MM.1S (cell line): ENCODE results near the gene ZBTB44.

Experiments
- DNase-seq: peaks from one replicate; pipeline ENCODE4 v3.0.0-alpha.2; 2015
- H2AFZ ChIP-seq: fragments of 300-600 bp; sonication (generic); 2 replicates; pipeline ENCODE4 v1.6.0; 2016; ENCODE audit warnings: antibody characterized with exemption, low read length
- H3F3A ChIP-seq: fragments of 300-600 bp; sonication (generic); 2 replicates; pipeline ENCODE4 v1.6.1; 2016; ENCODE audit warnings: mild to moderate bottlenecking, antibody characterized with exemption, low read length, moderate library complexity, mixed read lengths; ENCODE audit not compliant: insufficient read depth
- H3K27ac ChIP-seq: fragments of 300-600 bp; sonication (generic); 2 replicates; pipeline ENCODE4 v1.5.1; 2016; ENCODE audit warnings: mild to moderate bottlenecking, low read length
- H3K27me3 ChIP-seq: fragments of 300-600 bp; sonication (generic); replicated peaks from 2 replicates; pipeline ENCODE4 v1.6.0; 2016; ENCODE audit warnings: low read length; ENCODE audit not compliant: insufficient read depth
- H3K36me3 ChIP-seq: fragments of 300-600 bp; sonication (generic); replicated peaks from 2 replicates; pipeline ENCODE4 v1.6.1; 2016; ENCODE audit warnings: mild to moderate bottlenecking, low read length, mixed read lengths; ENCODE audit not compliant: insufficient read depth
- H3K4me1 ChIP-seq: fragments of 300-600 bp; sonication (generic); 2 replicates; pipeline ENCODE4 v1.6.1; 2016; ENCODE audit warnings: low read length, mixed read lengths
- H3K4me2 ChIP-seq: fragments of 300-600 bp; sonication (generic); 2 replicates; pipeline ENCODE4 v1.6.0; 2016; ENCODE audit warnings: low read depth, low read length
- H3K4me3 ChIP-seq: fragments of 300-600 bp; sonication (generic); 2 replicates; pipeline ENCODE4 v1.5.1; 2016; ENCODE audit warnings: low read length, mixed read lengths
- H3K79me2 ChIP-seq: fragments of 300-600 bp; sonication (generic); 2 replicates; pipeline ENCODE4 v1.6.1; 2016; ENCODE audit warnings: mixed run types, low read length, mixed read lengths
- H3K9ac ChIP-seq: fragments of 300-600 bp; sonication (generic); 2 replicates; pipeline ENCODE4 v1.6.1; 2016; ENCODE audit warnings: low read length, mixed read lengths
- H3K9me2 ChIP-seq: fragments of 300-600 bp; sonication (generic); replicated peaks from 2 replicates; pipeline ENCODE4 v1.6.1; 2016; ENCODE audit warnings: mild to moderate bottlenecking, low read length, mixed read lengths; ENCODE audit not compliant: insufficient read depth
- H3K9me3 ChIP-seq: fragments of 300-600 bp; sonication (generic); replicated peaks from 2 replicates; pipeline ENCODE4 v1.6.1; 2016; ENCODE audit warnings: mild to moderate bottlenecking, low read length, mixed read lengths; ENCODE audit not compliant: insufficient read depth
- H4K20me1 ChIP-seq: fragments of 300-600 bp; sonication (generic); 2 replicates; pipeline ENCODE4 v1.6.1; 2016; ENCODE audit warnings: mild to moderate bottlenecking, low read length, moderate library complexity, mixed read lengths; ENCODE audit not compliant: insufficient read depth
- CTCF ChIP-seq: fragments of 300-600 bp; sonication (generic); IDR thresholded peaks from 2 replicates; pipeline ENCODE4 v1.5.1; 2016; ENCODE audit warnings: antibody characterized with exemption, low read length, mixed read lengths
- EZH2 ChIP-seq: fragments of 300-600 bp; sonication (generic); optimal IDR thresholded peaks from 2 replicates; pipeline ENCODE3; 2017; ENCODE audit warnings: low read depth, mild to moderate bottlenecking, antibody characterized with exemption, low read length, mixed read lengths
- EZH2phosphoT487 ChIP-seq: fragments of 300-600 bp; sonication (generic); IDR thresholded peaks from 2 replicates; pipeline ENCODE4 v1.6.1; 2018; ENCODE audit warnings: antibody characterized with exemption, low read length

Gene ZBTB44

GRCh38 chr11:130216591-130217132 lies 98.1 kb downstream of the ZBTB44 start:
- TF ChIP-seq CTCF: no peak
- no peak for TF ChIP-seq EZH2
- no peak for TF ChIP-seq EZH2phosphoT487

GRCh38 chr11:130216221-130216550 lies 98.5 kb downstream of the ZBTB44 start:
- DNase-seq: no peak
- H3K4me2 ChIP-seq: no peak overlapping the region
- no peak overlapping the region for H3K27ac ChIP-seq
- H3K4me3 ChIP-seq: no peak overlapping the region
- H3K27me3 ChIP-seq: no peaks in the 10 kb centered on the region
- no peaks in the 10 kb centered on the region for H3K36me3 ChIP-seq
- no peaks in the 10 kb centered on the region for H3K9me3 ChIP-seq
- H3K9ac ChIP-seq: no peak overlapping the region
- H4K20me1 ChIP-seq: no peaks in the 10 kb centered on the region
- H3K79me2 ChIP-seq: no peaks in the 10 kb centered on the region; the same call in 1 of the 2 replicates
- TF ChIP-seq CTCF (no peak), EZH2phosphoT487 (no peak), EZH2 (no peak)
- no peak overlapping the region for H2AFZ ChIP-seq
- H3F3A ChIP-seq: no peaks in the 10 kb centered on the region
- no peaks in the 10 kb centered on the region for H3K4me1 ChIP-seq
- H3K9me2 ChIP-seq: no peaks in the 10 kb centered on the region

More at GRCh38 chr11:130216591-130217132, 98.1 kb downstream of the ZBTB44 start:
- Histone ChIP-seq H2AFZ (no peak overlapping the region), H3K4me2 (no peak overlapping the region), H3K9me3 (no peaks in the 10 kb centered on the region), H3K4me1 (no peaks in the 10 kb centered on the region), H3F3A (no peaks in the 10 kb centered on the region), H4K20me1 (no peaks in the 10 kb centered on the region), H3K27me3 (no peaks in the 10 kb centered on the region), H3K4me3 (no peak overlapping the region), H3K9ac (no peak overlapping the region), H3K79me2 (no peaks in the 10 kb centered on the region; the same call in 1 of the 2 replicates), H3K36me3 (no peaks in the 10 kb centered on the region), H3K27ac (no peak overlapping the region), H3K9me2 (no peaks in the 10 kb centered on the region)
- no peak for DNase-seq

GRCh38 chr11:130215531-130216220 lies 99.0 kb downstream of the ZBTB44 start:
- no peak overlapping the region for H2AFZ ChIP-seq
- no peaks in the 10 kb centered on the region for H3K9me2 ChIP-seq
- no peaks in the 10 kb centered on the region for H3K4me1 ChIP-seq
- no peak overlapping the region for H3K4me2 ChIP-seq
- no peaks in the 10 kb centered on the region for H3F3A ChIP-seq
- no peaks in the 10 kb centered on the region for H3K9me3 ChIP-seq
- H3K27ac ChIP-seq: no peak overlapping the region
- H3K9ac ChIP-seq: no peak overlapping the region
- no peaks in the 10 kb centered on the region; the same call in 1 of the 2 replicates for H3K79me2 ChIP-seq
- no peak for DNase-seq
- no peaks in the 10 kb centered on the region for H4K20me1 ChIP-seq
- H3K4me3 ChIP-seq: no peak overlapping the region
- H3K27me3 ChIP-seq: no peaks in the 10 kb centered on the region
- H3K36me3 ChIP-seq: no peaks in the 10 kb centered on the region
- no peak for TF ChIP-seq CTCF
